ENCODE data around the gene SLC38A1.
"Not testable (repeated sequence)": the region's sequence is repeated elsewhere in the genome, so short reads cannot be mapped to it uniquely, and the experiment has no call there.

The SLC38A1 gene

GRCh38 chr12:46268583-46269428, at the start of gene SLC38A1:
Gene SLC38A1, minus strand, starts transcription at chr12:46269043. Its CDS starts 29,243 bp downstream, at chr12:46239800.
- in situ Hi-C loops (cut with MboI; ENCODE audit: low sequenced_read_pairs) = no loop called here

DNA sequence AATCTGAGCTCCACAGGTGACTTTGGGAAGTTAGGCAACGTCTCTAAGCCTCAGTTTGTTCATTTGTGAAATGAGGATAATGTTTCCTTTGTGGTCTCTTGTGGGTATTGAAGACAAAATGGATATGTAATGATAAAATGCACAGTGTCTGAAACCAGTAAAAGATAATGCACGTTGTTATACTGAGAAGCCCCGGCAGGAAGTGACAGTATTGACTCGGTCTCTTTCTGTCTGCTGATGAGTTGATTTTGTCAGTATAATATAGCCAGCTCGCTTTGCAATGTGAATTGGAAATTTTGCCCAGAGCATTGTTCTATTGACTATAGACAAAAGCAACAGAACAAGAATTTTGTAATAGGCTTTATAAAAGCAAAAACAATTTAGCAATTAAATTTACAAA, 49.2 kb upstream of the SLC38A1 start:
- in situ Hi-C loops (cut with MboI; ENCODE audit: low sequenced_read_pairs) = no loop called here

GRCh38 chr12:46304070-46304469, 35.2 kb upstream of the SLC38A1 start:
- in situ Hi-C loops (cut with MboI; ENCODE audit: low sequenced_read_pairs) = loop anchor here (10.0 kb wide), 1 partner anchor 149 kb away; no protein-coding TSS in a partner anchor

- in situ Hi-C loops (cut with MboI; ENCODE audit: low sequenced_read_pairs) = loop anchor here (10.0 kb wide), 1 partner anchor 148 kb away; no protein-coding TSS in a partner anchor
Observed at GRCh38 chr12:46303039-46303666, 34.3 kb upstream of the SLC38A1 start.

- in situ Hi-C loops (cut with MboI; ENCODE audit: low sequenced_read_pairs) = loop anchor here (10.0 kb wide), 1 partner anchor 146 kb away; no protein-coding TSS in a partner anchor
Observed at GRCh38 chr12:46300910-46301309, 32.1 kb upstream of the SLC38A1 start.

DNA sequence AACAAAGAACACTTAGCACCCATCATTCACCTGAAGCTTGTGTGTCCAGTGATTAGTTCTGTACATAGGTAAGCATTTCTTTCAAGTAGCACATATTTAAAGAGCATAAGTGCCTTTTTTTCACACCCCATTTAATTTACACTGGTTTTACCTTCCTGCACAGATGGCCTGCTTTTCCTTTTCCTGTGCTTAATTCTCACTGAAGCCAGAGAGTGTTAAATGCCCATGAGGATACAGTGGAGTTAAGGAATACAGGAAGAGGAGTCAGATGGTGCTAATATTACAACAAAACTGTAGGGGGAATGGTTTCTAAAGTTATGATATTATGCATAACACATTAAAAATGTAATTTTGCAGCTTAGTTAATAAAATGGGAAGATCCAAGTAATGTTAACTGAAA, 31.0 kb upstream of the SLC38A1 start:
- in situ Hi-C loops (cut with MboI; ENCODE audit: low sequenced_read_pairs) = loop anchor here (10.0 kb wide), 1 partner anchor 145 kb away; no protein-coding TSS in a partner anchor

- in situ Hi-C loops (cut with MboI; ENCODE audit: low sequenced_read_pairs) = no loop called here
Observed at GRCh38 chr12:46298261-46298660, 29.4 kb upstream of the SLC38A1 start.

DNA sequence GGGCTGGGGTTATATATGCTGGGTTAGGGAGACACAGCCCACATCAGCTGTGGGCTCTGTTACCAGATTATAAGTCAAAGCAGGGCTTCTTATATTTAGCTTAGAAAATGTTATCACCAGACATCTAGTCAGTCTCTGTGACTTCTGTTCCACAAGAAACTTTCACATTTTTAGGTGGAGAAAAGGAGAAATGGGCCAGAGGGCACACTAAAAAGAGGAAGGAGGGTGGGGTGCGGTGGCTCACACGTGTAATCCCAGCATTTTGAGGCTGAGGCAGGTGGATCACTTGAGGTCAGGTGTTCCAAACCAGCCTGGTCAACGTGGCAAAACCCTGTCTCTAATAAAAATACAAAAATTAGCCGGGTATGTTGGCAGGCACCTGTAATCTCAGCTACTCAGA, 28.0 kb upstream of the SLC38A1 start:
- in situ Hi-C loops (cut with MboI; ENCODE audit: low sequenced_read_pairs) = no loop called here

DNA sequence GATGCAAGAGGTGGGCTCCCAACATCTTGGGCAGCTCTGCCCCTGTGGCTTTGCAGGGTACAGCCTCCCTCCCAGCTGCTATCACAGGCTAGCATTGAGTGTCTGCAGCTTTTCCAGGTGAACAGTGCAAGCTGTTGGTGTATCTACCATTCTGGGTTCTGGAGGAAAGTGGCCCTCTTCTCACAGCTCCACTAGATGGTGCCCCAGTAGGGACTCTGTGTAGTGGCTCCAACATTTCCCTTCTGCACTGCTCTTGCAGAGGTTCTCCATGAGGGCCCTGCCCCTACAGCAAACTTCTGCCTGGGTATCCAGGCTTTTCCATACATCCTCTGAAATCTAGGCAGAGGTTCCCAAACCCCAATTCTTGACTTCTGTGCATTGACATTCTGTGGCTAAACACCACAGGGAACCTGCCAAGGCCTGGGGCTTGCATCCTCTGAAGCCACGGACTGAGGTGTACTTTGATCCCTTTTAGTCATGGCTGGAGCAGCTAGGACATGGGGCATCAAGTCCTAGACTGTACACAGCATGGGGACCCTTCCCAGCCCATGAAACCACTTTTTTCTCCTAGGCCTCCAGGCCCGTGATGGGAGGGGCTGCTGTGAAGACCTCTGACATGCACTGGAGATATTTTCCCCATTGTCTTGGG, 24.0 kb upstream of the SLC38A1 start:
- in situ Hi-C loops (cut with MboI; ENCODE audit: low sequenced_read_pairs) = no loop called here

GRCh38 chr12:46291953-46292352, 23.1 kb upstream of the SLC38A1 start:
- in situ Hi-C loops (cut with MboI; ENCODE audit: low sequenced_read_pairs) = not testable (repeated sequence)

DNA sequence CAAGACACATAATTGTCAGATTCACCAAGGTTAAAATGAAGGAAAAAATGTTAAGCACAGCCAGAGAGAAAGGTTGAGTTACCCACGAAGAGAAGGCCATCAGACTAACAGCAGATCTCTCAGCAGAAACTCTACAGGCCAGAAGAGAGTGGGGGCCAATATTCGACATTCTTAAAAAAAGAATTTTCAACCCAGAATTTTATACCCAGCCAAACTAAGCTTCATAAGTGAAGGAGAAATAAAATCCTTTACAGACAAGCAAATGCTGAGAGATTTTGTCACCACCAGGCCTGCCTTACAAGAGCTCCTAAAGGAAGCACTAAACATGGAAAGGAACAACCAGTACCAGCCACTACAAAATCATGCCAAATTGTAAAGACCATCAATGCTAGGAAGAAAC, 16.3 kb upstream of the SLC38A1 start:
- in situ Hi-C loops (cut with MboI; ENCODE audit: low sequenced_read_pairs) = not testable (repeated sequence)

- in situ Hi-C loops (cut with MboI; ENCODE audit: low sequenced_read_pairs) = no loop called here
Observed at GRCh38 chr12:46282829-46283228, 14.0 kb upstream of the SLC38A1 start.

DNA sequence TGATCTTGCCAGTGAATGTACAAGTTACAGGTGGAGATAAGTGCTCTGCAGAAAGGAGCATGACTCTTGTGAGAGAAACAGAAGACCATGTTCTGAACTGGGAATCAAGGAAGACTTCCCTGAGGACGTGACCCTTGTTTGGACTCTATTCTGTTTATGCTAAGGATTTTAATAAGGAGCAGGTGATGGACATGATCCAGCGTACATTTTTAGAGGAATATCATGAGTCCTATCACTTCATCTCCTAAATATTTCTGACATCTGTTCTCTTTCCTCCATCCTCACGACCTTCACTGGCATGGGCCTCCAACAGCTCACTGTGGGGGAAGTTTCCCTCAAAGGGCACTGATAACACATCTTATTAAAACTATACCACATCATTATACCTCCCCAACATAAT, 7.9 kb upstream of the SLC38A1 start:
- in situ Hi-C loops (cut with MboI; ENCODE audit: low sequenced_read_pairs) = no loop called here

DNA sequence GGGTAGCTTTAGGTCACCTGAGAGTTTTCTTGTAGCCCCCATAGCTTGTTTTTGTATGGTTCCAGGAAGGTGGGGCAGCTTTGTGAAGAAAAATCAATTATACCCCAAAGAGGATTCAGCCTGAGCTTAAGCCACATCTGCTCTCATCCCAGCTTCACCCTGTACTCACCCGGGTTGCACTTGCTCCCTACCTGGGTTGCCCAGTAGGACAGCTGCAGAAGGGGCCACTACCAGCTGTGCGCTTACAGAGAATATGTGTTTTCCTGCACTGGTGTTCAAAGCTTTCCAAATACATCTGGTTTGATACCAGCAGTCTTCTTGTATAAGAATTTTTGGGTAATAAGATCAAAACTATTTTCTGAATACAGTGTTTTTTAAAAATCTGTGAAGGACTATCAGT, 3.0 kb upstream of the SLC38A1 start:
- in situ Hi-C loops (cut with MboI; ENCODE audit: low sequenced_read_pairs) = no loop called here

GRCh38 chr12:46269429-46270241, 792 bp upstream of the SLC38A1 start:
- in situ Hi-C loops (cut with MboI; ENCODE audit: low sequenced_read_pairs) = no loop called here

DNA sequence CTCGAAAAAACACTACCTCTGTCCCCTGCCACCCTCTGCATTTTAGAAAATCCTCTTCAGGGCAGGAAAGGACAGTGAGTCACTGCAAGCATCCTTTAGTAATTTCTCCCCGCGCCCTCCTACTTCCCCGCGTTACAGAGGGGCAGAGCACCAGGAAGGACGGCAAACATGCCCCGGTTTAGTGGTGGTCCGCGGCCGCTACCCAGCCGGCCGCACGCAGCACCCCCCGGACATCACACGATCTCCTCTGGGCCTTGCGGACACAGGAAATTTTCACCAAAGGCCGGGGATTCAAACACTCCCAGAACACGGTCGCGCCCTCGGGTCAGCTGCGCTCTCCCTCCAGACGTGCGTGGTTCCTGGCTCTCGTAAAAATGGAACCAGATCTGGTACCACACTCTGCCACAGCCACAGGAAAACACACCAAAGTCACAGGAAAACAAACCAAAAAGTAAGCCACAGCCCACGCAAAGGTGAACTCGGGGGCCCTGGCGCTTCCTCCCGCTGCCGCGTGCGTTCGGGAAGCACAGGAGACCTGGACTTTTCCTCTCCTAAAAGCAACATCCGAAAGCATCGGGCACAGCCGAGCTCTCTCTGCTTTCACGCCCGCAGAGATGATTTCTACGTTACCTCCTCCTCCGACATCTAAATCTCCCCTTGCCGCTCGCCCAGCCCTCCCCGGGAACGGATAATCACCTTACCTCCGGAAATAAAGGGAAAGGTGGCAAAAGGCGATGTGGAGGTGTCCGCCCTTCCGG, 839 bp downstream of the SLC38A1 start:
- in situ Hi-C loops (cut with MboI; ENCODE audit: low sequenced_read_pairs) = no loop called here

- in situ Hi-C loops (cut with MboI; ENCODE audit: low sequenced_read_pairs) = no loop called here
Observed at GRCh38 chr12:46267575-46267824, 1.3 kb downstream of the SLC38A1 start.

DNA sequence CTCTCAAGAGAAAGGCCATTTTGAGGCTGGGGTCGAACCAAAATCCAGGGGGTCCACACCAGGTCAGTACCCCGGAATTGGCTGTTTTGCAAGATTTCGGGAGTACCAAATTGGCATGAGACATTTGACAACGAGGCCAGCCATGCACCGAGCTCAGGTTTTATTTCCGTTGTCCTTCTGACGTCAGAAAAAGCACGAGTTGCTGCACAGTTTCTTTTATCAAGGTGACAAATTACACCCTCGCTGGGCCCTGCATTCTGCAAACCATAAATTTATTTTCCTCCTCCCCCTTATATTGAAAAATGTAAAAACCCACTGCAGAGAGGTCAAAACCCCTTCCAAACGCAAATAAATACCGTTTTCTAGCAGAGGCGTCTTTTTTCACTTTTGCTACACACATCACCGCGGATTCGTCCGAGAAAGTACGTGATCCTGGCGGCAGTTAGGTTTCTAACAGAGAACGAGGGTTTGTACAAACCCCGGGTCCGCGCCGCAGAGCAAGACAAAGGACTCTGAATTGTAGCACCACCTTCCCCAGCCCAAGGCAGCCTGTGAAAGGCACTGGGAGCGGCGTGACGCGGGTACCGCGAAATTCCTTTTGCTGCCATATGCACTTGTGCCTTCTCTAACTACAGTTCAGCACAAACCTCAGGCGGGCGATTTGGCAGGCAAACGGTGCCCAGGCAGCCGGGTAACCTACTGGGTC, 1.8 kb downstream of the SLC38A1 start:
- in situ Hi-C loops (cut with MboI; ENCODE audit: low sequenced_read_pairs) = no loop called here

GRCh38 chr12:46266382-46266791, 2.5 kb downstream of the SLC38A1 start:
- in situ Hi-C loops (cut with MboI; ENCODE audit: low sequenced_read_pairs) = no loop called here

- in situ Hi-C loops (cut with MboI; ENCODE audit: low sequenced_read_pairs) = no loop called here
Observed at GRCh38 chr12:46265734-46266133, 3.1 kb downstream of the SLC38A1 start.

Data from HL-60/S4 (cell line).